COLO668 (cell line): Measurements from ENCODE around the gene PTPRCAP.
A peak's percentile ranks its signal among the peaks of the same experiment; 100 is the strongest.
"Not testable (repeated sequence)": the region's sequence is repeated elsewhere in the genome, so short reads cannot be mapped to it uniquely, and the experiment has no call there.

Experiments
- DNase-seq: peaks from one replicate; lab custom pipeline; 2025; ENCODE audit not compliant: unreplicated experiment; lab: John Stamatoyannopoulos, UW

Gene PTPRCAP

DNA sequence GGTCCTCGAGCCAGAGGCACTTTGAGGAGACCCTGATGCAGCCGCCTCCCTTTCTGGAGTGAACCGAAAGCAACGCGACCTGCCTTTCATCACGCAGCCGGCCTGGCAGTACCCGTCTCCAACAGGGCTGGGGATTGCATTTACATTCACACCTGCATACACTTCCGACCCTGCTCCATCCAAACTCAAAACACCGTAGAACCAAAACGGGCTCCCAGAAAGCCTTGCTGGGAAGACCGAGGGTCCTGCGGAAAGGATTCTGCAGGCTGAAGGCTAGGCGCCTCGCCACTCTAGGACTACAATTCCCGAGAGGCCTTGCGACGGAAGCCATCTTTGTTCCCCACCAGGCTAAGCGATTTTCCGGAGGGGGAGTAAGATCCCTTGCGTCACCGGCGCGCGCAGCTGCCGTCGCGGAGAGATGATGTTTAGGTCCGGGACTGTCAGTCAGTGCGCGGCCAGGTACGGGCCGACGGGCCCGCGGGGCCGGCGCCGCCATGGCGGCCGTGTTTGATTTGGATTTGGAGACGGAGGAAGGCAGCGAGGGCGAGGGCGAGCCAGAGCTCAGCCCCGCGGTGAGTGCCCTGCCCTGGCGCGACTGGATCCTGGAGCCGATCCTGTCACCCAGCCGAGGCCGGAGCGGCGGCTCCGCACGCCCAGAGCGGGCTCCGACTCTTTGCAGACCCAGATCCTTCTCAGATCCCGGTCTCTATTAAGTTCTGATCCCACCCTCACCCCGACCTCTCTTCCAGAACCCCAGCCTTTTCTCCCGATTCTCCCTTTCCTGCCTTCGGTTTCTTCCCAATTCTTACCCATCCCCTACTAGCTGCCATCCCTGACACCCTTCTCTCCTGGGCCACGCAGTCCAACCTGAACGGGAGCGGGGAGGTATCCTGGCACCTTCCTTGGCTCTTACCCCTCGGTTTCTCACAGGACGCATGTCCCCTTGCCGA, 9.2 kb downstream of the PTPRCAP start, which contains the start of gene RPS6KB2:
Gene RPS6KB2 (plus strand): TSS at position 443 of the 950 bp plus-strand sequence. CDS start 52 bp downstream, at position 495.
- DNase-seq = peak; percentile 97

DNA sequence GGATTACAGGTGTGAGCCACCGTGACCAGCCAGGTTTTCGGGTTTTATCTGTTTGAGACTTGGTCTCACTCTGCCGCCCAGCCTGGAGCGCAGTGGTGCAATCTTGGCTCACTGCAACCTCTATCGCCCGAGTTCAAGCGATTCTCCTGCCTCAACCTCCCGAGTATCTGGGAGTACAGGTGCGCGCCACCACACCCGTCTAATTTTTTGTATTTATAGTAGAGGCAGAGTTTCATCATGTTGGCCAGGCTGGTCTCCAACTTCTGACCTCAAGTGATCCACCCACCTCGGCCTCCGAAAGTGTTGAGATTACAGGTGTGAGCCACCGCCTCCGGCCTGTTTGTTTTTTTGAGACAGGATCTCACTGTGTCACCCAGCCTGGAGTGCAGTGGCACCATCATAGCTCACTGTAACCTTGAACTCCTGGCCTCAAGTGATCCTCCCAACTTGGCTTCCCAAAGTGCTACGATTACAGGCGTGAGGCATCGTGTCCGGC, 10.1 kb downstream of the PTPRCAP start:
- DNase-seq = not testable (repeated sequence)

DNA sequence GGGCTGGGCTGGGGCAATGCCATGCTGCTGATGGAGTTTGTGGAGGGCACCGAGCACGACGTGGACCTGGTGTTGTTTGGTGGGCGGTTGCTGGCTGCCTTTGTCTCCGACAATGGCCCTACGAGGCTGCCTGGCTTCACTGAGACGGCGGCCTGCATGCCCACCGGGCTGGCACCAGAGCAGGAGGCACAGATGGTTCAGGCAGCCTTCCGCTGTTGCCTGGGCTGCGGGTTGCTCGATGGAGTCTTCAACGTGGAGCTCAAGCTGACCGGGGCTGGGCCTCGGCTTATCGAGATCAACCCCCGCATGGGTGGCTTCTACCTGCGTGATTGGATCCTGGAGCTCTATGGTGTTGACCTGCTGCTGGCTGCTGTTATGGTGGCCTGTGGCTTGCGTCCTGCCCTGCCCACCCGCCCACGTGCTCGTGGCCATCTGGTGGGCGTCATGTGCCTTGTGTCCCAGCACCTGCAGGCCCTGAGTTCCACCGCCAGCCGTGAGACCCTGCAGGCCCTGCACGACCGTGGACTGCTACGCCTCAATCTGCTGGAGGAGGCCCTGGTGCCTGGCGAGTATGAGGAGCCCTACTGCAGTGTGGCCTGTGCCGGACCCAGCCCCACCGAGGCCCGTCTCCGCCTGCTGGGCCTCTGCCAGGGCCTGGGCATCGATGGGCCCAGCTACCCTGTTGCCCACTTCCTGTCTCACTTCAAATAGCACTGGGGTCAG, 13.4 kb downstream of the PTPRCAP start:
- DNase-seq = no peak

DNA sequence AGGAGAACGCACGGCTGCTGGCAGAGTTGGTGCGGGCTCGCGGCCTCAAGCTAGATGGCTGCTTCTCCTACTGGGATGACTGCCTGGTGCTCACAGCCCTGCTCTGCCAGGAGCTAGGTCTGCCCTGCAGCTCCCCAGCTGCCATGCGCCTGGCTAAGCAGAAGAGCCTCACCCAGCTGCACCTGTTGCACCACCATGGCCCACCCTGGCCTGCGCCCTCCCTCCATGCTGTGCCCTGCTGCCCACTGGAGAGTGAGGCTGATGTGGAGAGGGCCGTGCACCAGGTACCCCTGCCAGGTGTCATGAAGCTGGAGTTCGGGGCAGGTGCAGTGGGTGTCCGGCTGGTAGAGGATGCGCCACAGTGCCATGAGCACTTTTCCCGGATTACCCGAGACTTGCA, 14.0 kb downstream of the PTPRCAP start:
- no peak for DNase-seq

DNA sequence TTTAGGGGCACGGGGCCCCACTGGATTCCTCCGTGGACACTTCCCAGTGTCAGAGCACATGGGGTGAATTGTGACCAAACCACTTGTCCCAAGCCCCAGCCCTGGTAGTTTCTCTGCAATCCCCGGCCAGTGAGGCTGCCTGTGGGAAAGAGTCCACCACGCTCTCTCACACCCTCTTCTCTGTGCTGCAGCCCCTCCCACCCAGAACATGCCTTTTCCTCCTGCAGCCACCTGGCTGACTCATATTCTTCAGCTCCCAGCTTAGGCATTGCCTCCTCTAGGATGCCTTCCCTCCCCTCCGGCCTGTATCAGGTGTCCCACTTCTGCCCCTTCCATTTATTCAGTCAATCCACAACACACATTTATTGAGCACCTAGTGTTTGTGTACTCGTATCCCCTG, 14.6 kb downstream of the PTPRCAP start:
- DNase-seq = peak; percentile 18

DNA sequence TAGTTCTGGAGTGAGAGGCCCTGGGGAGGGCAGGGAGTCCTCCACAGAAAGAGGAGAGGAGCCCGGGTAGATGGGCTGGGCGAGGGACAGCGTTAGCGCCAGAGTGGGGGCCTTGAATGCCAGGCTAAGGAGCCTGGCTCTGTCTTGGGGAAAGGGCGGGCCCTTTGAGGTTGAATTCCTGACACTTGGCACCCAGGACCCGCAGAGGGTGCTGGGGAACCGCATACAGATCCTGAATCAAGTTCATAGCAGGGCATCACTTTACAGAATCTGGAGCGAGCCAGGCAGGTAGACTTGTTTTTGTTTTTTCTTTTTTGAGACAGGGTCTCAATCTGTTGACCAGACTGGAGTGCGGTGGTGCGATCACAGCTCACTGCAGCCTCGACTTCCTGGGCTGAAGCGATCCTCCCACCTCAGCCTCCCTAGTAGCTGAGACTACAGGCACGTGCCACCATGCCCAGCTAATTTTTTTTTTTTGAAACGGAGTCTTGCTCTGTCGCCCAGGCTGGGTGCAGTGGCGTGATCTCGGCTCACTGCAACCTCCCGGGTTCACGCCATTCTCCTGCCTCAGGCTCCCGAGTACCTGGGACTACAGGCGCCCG, 16.0 kb downstream of the PTPRCAP start:
- DNase-seq = no peak

DNA sequence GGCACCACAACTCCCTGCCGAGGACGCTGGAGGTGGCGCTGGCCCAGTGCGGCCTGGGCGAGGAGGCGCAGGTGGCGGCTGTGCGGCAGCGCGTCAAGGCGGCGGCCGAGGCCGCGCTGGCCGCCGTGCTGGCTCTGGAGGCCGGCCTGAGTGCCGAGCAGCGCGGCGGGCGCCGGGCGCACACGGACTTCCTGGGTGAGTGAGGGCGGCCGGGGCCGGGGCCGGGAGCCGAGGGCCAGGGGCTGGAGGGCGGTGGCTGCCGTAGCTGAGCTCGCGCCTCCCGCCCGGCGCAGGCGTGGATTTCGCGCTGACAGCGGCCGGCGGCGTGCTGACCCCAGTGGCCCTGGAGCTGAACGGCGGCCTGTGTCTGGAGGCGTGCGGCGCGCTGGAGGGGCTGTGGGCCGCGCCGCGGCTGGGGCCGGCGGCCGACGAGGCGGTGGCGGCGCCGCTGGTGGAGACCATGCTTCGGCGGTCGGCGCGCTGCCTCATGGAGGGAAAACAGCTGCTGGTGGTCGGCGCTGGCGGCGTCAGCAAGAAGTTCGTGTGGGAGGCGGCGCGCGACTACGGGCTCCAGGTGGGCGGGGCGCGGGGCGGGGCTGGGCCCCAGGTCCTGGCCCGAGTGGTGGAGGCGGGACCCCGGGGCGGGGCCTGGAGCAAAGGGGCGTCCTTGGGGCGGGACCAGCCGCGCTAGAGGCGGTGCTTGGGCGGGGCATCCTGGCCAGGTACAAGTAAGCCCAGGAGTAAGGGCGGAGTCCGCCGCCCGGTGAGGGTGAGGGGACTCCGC, 16.6 kb downstream of the PTPRCAP start:
- peak; percentile 97 for DNase-seq

DNA sequence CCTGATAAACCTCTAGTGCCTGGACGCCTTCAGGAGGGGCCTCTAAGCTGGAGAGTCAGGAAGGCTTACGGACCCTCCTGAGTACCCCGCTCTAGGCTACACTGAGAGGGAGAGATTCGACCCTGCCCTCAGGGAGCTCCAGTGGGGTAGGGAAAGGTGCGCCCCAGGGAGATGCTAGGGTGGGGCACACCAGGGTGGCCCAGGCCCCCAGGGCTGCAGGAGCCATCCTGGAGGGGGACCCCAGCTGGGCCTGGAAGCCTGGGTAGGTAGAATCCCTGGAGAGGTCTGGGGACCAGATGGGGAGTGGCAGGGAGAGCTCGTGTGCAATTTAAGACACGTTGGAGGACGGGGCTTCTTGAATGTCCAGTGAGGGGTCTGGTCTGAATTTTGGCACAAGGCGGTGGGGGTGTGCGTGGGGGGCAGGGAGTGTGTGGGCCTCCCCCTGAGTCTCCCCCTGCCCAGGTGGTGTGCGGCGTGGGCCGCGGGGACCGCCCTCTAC, 17.3 kb downstream of the PTPRCAP start:
- DNase-seq = no peak

DNA sequence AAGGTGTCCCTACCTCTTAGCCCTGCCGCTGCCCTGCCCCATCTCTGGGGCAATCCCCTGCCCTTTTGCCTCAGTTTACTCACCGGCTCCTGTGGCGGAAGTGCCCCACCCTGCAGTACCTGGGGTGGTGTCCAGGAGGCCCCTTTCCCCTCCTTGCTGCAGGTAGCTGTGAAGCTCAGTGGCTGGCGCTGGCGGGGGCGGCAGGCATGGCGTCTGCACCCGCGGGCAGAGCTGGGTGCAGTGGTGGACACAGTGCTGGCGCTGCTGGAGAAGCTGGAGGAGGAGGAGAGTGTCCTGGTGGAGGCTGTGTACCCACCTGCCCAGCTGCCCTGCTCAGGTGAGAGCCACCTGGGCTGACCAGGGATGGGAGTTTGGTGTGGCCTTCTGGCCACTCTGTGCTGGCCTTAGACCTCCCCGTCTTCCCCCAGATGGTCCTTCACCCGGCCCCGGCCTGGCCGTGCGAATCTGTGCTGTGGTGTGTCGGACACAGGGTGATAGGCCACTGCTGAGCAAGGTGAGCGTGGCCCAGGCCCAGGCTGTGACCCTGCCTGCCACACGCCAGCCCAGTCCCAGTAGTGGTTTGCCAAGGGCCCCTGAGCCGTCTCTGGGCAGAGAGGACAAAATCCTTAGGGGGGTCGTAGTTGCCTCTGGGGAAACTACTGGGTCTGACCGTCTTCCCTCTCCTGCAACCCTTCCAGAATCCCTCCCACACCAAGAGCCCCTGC, 18.0 kb downstream of the PTPRCAP start:
- no peak for DNase-seq

DNA sequence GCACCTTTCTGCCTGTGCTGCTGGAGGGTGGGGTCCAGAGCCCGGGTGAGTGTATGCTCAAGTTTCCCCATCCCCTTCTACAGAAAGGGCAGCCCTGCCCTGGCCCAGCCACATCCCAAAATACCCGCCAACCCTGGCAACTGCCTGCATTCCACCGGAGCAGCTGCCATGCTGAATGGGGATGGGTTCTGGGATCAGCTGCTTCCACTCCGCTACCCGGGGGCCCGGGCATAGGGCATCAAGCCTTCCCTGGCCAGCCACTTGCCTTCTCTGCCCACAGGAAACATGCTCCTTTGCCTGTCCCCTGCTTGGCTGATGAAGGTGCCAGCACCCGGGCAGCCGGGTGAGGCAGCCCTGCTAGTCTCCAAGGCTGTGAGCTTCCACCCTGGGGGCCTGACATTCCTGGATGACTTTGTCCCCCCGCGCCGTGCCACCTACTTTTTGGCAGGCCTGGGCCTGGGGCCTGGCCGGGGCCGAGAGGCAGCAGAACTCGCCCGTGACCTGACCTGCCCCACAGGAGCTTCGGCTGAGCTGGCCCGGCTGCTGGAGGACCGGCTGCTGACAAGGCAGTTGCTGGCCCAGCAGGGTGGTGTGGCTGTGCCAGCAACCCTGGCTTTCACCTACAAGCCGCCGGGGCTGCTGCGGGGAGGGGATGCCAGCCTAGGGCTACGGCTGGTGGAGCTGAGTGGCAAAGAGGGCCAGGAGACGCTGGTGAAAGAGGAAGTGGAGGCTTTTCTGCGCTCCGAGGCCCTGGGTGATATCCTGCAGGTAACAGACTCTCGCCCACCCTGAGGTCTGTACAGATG, 18.8 kb downstream of the PTPRCAP start:
- DNase-seq = no peak

DNA sequence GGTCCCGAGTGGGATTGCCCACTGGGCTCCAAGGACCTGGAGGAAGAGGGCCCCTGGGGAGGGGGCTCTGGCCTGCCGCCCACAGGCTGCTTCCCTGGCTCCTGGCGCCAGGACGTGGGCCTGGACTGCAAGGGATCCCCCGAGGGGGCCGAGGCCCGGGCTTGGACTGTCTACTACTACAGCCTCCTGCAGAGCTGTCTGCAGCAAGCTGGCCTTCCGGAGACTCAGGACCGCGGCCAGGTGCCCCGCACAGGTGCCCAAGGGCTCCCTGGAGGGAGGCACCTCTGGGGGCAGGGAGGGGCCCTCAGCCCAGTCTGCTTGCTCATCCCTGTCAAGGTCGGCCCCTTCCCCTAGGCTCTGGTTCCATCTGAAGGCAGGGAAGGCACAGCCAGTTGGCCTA, 20.1 kb downstream of the PTPRCAP start:
- DNase-seq = no peak

DNA sequence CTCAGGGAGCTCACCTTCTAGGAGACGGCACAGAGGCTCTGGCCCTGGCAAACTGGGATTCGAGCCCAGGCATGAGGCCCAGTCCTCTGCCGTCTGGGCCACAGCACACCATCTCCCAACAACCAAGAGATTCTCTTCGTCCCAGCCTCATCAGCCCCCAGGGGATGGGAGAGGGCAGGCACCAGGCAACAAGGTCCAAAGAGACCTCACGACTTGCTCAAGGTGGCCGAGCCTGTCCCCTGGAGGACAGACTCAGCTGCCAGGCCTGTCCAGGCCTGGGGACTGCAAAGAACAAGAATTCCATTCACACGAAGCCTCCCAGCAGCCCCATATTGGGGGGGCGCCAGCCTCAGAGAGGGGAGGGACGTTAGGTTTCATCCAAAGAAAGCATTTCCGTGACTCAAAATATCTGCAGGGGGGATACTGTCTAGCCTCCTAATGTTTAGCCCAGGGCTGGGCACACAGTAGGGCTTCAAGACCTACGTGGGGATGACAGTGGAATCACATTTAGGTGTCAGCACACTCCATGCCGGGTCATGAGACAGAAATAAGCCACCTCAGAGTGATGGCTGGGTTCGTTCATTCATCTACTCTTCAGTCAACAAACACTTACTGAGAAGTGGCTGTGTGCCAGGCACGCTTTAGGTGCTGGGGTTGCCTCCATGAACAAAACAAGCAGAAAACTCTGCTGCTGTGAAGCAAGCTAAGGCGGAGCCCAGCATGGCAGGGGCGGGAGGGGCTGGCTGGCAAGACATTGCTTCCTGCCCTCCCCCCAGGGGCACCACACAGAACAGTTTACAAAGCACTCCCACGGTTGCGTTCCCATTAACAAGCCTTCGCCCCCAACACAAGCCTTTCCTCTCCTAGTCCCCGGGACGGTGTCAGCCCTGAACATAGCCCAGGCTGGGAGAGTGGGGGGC, 20.8 kb downstream of the PTPRCAP start:
- DNase-seq = peak; percentile 71

DNA sequence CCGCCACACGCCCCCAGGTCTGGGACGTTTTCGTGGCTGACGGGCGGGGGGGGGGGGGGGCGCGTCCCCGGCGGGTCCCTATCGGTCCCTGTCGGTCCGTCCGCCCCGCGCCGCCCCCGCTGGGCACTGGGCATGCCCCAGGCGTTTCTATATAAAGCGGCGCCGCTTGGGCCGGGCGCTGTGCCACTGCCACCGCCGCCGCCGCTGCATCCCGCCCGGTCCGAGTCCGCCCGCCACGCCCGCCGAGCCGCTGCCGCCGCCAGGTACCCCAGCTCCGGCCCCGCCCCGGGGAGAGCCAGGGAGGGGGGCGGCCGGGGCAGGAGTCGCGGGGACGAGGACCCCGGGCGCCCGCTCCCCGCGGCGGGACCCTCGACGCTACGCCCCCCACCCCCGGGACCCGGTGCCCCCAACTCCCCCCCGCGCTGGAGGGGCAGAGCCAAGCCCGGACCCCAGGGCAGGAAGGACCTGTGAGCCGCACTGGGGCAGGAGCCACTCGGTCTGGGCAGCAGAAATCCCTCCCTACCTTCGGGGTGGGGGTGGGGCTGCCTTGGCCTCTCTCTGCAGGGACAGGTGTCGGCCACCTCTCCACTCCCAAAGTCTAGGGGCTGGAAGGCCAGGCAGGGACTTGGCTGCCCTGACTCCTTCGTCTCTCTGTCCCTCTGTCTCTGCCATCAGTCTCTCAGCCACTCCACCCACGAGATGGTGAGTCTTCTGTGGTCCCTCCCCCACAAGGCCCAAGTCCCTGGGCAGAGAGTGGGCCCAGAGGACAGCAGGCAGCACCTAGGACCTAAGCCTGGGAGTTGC, 21.8 kb downstream of the PTPRCAP start, which contains the start of gene CARNS1:
Gene CARNS1 (plus strand): TSS at position 178 of the 804 bp plus-strand sequence. CDS start 522 bp downstream, at position 700.
- peak; percentile 38 for DNase-seq

DNA sequence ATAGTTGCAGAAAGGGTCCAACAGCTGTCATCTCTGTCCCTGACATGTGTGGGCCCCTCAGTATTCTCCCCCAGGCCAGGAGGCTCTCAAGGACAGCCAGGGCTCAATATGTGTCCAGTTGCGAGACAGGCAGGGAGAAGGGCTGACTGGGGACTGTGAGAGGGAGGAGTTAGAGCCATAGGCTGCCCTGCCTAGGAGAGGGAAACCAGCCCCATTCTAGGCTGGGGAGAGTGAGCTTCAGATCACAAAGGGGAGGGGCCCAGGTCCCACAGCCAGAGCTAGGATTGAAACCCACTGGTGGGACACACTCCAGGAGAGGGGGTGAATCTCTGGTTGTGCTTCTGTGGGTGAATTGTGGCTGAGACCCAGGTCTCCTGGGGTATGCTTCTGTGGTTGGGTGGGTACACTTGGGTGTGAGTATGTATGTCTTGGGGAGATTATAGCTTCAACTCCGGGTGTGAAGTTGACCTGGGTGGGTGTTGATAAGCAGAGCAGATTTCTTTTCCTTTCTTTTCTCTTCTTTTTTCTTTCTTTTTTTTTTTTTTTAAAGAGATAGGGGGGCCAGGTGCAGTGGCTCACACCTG, 24.1 kb downstream of the PTPRCAP start:
- no peak for DNase-seq

DNA sequence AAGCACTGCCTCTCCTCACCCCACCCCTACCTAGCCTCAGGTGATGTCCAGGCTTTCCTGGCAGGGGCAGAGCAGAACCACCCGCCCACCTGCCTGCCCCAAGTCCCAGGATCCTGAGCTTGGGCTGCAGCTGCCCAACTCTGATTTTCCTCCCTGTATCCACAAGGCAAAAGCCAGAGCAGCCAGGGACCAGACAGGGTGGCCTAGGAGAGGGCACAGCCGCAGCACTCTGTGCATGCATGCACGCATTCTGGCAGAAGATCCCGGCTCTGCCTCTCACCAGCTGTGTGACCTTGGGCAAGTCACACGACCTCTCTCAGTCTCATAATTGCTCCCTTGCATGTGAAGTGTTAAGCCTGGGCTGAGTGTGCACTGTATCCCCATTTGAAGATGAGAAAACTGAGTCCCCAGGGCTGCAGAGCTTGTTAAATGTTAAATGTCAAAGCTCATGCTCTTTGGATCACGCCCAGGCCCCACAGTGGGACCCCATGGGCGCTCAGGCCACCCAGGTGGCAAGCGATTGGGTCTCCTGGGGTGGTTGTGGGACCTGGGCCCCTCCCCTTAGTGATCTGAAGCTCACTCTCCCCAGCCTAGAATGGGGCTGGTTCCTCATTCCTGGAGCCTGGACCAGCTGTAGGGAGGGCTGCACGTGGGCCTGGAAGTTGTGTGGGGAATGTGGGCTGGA, 24.8 kb downstream of the PTPRCAP start:
- DNase-seq = no peak

DNA sequence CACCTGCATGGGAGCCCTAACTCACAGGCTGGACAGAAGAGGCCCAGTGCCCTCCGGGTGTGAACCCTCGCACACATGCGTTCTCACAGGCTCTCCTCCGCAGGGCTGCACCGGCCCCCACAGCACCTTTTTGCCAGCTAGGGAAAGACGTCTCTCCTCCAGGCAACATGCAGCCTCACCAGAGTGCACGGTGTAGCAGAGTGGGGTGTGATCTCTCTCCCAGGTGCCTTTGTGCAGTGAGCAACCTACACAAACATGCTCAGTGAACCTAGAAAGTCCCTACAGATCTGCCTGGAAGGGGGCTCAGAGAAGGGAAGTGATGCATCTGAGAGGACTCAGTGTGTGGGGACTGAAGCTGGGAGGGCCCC, 25.7 kb downstream of the PTPRCAP start:
- no peak for DNase-seq
